Measurements from ENCODE around the gene DIPK2B. TPM values are rescaled to one million over a fixed set of nuclear protein-coding genes. Genes with fewer than 3 reads are reported as not detected.

The DIPK2B gene
- total RNA-seq, 3 donors from 2014 or later (not counting 1 experiment from before 2014, with no cell fraction given): not detected

DNA sequence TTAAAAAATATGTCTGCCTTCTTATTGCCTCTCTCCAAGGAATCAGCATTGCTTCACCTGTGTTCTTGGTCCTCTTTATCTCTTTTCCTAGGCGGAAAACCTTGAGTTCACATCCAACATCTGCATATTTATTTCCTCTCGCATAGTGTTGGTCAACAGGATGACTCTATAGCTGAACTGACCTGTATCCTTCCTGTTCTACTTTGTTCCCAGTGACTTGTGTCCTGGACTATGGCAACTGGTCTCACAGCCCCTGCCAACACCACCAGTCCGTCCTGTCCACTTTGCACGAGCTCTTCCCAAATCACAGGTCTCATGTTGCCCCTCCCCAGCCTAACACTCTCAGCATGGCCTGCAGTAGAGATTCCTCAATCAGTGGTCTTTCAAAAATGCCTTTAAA is 2.0 kb downstream of the DIPK2B start:
- WGBS (ENCODE audit: insufficient coverage): 87% methylated on average over 4 of the region's 4 CpGs
- H3K36me3 ChIP-seq (ENCODE audit: control insufficient read depth, insufficient read depth, low read length): no peaks in the 10 kb centered on the region
- H3K27ac Mint-ChIP-seq: no peak overlapping the region
- H3K27ac ChIP-seq (ENCODE audit: low read length): no peak overlapping the region
- TF ChIP-seq, protein P1, sequence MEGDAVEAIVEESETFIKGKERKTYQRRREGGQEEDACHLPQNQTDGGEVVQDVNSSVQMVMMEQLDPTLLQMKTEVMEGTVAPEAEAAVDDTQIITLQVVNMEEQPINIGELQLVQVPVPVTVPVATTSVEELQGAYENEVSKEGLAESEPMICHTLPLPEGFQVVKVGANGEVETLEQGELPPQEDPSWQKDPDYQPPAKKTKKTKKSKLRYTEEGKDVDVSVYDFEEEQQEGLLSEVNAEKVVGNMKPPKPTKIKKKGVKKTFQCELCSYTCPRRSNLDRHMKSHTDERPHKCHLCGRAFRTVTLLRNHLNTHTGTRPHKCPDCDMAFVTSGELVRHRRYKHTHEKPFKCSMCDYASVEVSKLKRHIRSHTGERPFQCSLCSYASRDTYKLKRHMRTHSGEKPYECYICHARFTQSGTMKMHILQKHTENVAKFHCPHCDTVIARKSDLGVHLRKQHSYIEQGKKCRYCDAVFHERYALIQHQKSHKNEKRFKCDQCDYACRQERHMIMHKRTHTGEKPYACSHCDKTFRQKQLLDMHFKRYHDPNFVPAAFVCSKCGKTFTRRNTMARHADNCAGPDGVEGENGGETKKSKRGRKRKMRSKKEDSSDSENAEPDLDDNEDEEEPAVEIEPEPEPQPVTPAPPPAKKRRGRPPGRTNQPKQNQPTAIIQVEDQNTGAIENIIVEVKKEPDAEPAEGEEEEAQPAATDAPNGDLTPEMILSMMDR (IDR thresholded peaks at IDR 0.05): no peak
- H3K4me1 Mint-ChIP-seq: no peaks in the 10 kb centered on the region
- no peaks in the 10 kb centered on the region for H3K9me3 Mint-ChIP-seq
- H3K9me3 ChIP-seq (ENCODE audit: control insufficient read depth, insufficient read depth, low read length): no peaks in the 10 kb centered on the region
- ATAC-seq: no peak
- H3K27me3 Mint-ChIP-seq (ENCODE audit: low read depth in 2 of 2): peaks cover 22 to 62% of the 10 kb centered on the region in 2 donors
- peaks cover 2% of the 10 kb centered on the region for H3K27me3 ChIP-seq (ENCODE audit: control insufficient read depth, insufficient read depth, low read length)
- no peaks in the 10 kb centered on the region for H3K36me3 Mint-ChIP-seq
- no peak for DNase-seq
- intact Hi-C loops (cut with micrococcal nuclease): no loop called here
- no peaks in the 10 kb centered on the region for H3K4me1 ChIP-seq (ENCODE audit: control insufficient read depth, insufficient read depth, low read length)
- no peak overlapping the region for H3K4me3 ChIP-seq (ENCODE audit: low read length)
- no peak overlapping the region for H3K4me3 Mint-ChIP-seq

DNA sequence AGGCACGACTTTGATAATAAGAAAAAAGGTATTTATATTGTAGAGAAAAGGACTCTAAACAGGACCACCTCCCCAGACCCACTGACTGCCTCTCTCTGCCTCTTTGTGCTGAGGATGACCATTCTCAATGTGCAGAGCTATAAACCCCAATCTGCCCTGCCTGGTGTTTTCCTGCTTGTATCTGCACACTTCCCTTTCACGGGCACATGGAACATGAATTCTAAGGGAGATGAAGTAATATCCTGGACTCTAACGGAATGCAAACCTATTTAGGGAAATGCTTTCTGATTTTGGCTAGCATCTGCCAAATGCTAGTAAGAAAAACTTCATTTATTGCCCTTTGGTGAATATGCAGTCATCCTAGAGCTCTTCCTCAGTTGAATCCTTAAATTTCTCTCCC is 2.4 kb downstream of the DIPK2B start:
- 8% methylated on average over 2 of the region's 3 CpGs for WGBS (ENCODE audit: insufficient coverage)
- Mint-ChIP-seq H3K27me3 (ENCODE audit: low read depth in 2 of 2) (peaks cover 22 to 62% of the 10 kb centered on the region in 2 donors), H3K4me1 (no peaks in the 10 kb centered on the region), H3K36me3 (no peaks in the 10 kb centered on the region), H3K9me3 (no peaks in the 10 kb centered on the region), H3K27ac (no peak overlapping the region), H3K4me3 (no peak overlapping the region)
- ATAC-seq (no peak), DNase-seq (no peak)
- intact Hi-C loops (cut with micrococcal nuclease): no loop called here
- no peaks in the 10 kb centered on the region for H3K9me3 ChIP-seq (ENCODE audit: control insufficient read depth, insufficient read depth, low read length)
- H3K27me3 ChIP-seq (ENCODE audit: control insufficient read depth, insufficient read depth, low read length): peaks cover 2% of the 10 kb centered on the region
- TF ChIP-seq, protein P1 (IDR thresholded peaks at IDR 0.05): no peak
- H3K4me3 ChIP-seq (ENCODE audit: low read length): no peak overlapping the region
- no peaks in the 10 kb centered on the region for H3K4me1 ChIP-seq (ENCODE audit: control insufficient read depth, insufficient read depth, low read length)
- H3K27ac ChIP-seq (ENCODE audit: low read length): no peak overlapping the region
- no peaks in the 10 kb centered on the region for H3K36me3 ChIP-seq (ENCODE audit: control insufficient read depth, insufficient read depth, low read length)

DNA sequence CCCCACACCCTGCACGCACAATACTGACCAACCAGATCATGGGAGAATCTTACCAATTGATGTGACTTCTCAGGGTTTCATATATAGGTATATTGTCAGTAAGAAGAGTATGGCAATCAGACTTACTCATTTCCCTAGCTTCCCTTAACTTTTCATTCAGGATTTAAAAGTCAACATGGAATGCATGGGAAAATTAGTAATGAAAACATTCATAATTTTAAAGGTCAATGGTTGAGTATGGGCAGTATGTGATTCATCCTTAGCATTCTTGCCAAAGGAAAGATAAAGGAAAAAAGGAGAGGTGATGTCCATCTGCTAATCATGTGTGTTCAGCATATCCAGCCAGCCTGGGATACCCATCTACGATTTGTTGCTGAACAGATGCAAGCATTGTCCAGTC is 4.0 kb downstream of the DIPK2B start:
- 71% methylated on average over 1 of the region's 2 CpGs for WGBS (ENCODE audit: insufficient coverage)
- no peaks in the 10 kb centered on the region for H3K36me3 Mint-ChIP-seq
- ATAC-seq (no peak), DNase-seq (no peak)
- H3K4me1 Mint-ChIP-seq: no peaks in the 10 kb centered on the region
- peaks cover 22 to 48% of the 10 kb centered on the region in 2 donors for H3K27me3 Mint-ChIP-seq (ENCODE audit: low read depth in 2 of 2)
- intact Hi-C loops (cut with micrococcal nuclease): no loop called here
- no peaks in the 10 kb centered on the region for H3K9me3 Mint-ChIP-seq
- Histone ChIP-seq H3K27me3 (ENCODE audit: control insufficient read depth, insufficient read depth, low read length) (peaks cover 2% of the 10 kb centered on the region), H3K27ac (ENCODE audit: low read length) (no peak overlapping the region), H3K4me1 (ENCODE audit: control insufficient read depth, insufficient read depth, low read length) (peaks cover 1% of the 10 kb centered on the region), H3K9me3 (ENCODE audit: control insufficient read depth, insufficient read depth, low read length) (no peaks in the 10 kb centered on the region), H3K36me3 (ENCODE audit: control insufficient read depth, insufficient read depth, low read length) (no peaks in the 10 kb centered on the region), H3K4me3 (ENCODE audit: low read length) (no peak overlapping the region)
- no peak overlapping the region for H3K4me3 Mint-ChIP-seq
- no peak overlapping the region for H3K27ac Mint-ChIP-seq
- TF ChIP-seq, protein P1 (IDR thresholded peaks at IDR 0.05): no peak

DNA sequence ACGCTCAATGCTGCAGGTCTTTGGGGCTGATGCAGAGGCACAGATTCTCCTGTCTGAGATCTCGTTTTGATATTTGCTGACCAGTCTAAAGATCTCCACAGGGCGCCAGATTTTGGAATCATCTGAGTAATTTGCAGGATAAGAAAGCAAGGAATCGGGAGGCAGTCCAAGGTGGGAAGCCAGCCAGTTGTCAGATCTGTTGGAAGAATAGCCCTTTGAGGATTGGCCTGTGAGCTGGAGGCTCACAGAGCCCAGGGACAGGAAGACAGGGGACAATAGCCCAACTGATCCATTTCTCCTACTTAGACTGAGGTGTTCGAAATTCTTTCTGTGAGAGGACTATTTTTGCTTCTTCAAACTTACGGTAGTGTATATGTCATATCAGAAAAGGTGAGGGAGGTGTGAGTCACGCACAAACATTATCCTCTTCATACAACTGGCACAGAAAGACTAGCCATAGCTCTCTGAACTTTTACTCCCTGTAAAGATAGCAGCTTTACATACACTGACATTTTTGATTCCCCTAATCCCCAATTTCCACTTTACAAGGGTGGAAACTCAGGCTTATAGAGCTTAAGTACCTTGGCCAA is 8.8 kb downstream of the DIPK2B start:
- Mint-ChIP-seq H3K4me3 (no peak overlapping the region), H3K4me1 (peaks cover 10 to 11% of the 10 kb centered on the region in 2 donors)
- H3K4me3 ChIP-seq (ENCODE audit: low read length): no peak overlapping the region

More for the DNA sequence above, 8.8 kb downstream of the DIPK2B start:
- no peaks in the 10 kb centered on the region for H3K27me3 ChIP-seq (ENCODE audit: control insufficient read depth, insufficient read depth, low read length)
- H3K4me1 ChIP-seq (ENCODE audit: control insufficient read depth, insufficient read depth, low read length): peaks cover 6% of the 10 kb centered on the region
- Mint-ChIP-seq H3K36me3 (no peaks in the 10 kb centered on the region), H3K27me3 (ENCODE audit: low read depth in 2 of 2) (peaks cover 6 to 50% of the 10 kb centered on the region in 2 donors), H3K27ac (no peak overlapping the region), H3K9me3 (no peaks in the 10 kb centered on the region)
- H3K36me3 ChIP-seq (ENCODE audit: control insufficient read depth, insufficient read depth, low read length): no peaks in the 10 kb centered on the region
- no peak overlapping the region for H3K27ac ChIP-seq (ENCODE audit: low read length)
- H3K9me3 ChIP-seq (ENCODE audit: control insufficient read depth, insufficient read depth, low read length): no peaks in the 10 kb centered on the region
- intact Hi-C loops (cut with micrococcal nuclease): no loop called here
- no peak for ATAC-seq
- TF ChIP-seq, protein P1 (IDR thresholded peaks at IDR 0.05): no peak
- 79% methylated on average over 4 of the region's 7 CpGs for WGBS (ENCODE audit: insufficient coverage)
- DNase-seq: no peak
